GM19463 (cell line): ENCODE measurements around the gene MAMDC4.
A peak's percentile ranks its signal among the peaks of the same experiment; 100 is the strongest.
"Not testable (repeated sequence)": the region's sequence is repeated elsewhere in the genome, so short reads cannot be mapped to it uniquely, and the experiment has no call there.

Source experiments
- ATAC-seq: cut with Tn5 transposase; IDR thresholded peaks from one replicate; pipeline ENCODE4 v1.9.1; 2021; ENCODE audit warnings: mild to moderate bottlenecking, moderate library complexity; ENCODE audit not compliant: unreplicated experiment

MAMDC4 gene

DNA sequence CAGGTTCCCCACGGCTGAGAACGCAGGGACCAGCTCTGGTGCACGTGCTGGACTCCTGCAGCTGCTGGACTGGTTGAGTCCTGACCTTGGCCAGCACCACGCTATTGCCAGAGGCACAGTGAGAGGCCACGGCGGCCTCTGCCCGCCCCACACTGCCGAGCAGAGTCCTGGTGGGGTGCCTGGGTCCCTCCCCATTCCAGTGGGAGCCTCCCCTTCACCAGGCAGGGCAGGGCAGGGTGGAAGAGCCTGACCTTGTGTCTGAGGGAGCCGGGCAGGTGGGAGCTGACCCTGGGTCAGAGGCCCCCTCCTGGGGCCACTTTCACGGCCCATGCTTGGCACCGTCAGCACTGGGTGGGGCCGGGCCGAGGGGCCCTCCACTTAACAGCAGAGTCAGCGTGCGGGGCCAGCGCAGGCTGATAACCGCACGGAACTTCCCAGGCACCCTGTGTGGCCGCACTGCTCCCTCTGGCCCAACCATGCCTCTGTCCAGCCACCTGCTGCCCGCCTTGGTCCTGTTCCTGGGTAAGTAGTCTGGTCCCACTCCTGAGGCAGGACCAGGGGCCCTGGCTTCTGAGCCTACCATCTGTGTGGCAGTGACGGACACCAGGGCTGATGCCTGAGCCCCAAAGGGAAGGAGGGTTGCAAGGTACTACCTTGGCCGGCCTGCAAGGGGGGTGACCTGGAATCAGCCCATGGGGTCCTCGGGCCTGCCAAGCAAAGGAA lies at the start of gene MAMDC4:
TSS of gene MAMDC4 (plus strand) at position 406 of the 723 bp plus-strand sequence. CDS start at position 477, 71 bp downstream.
- ATAC-seq: no peak

DNA sequence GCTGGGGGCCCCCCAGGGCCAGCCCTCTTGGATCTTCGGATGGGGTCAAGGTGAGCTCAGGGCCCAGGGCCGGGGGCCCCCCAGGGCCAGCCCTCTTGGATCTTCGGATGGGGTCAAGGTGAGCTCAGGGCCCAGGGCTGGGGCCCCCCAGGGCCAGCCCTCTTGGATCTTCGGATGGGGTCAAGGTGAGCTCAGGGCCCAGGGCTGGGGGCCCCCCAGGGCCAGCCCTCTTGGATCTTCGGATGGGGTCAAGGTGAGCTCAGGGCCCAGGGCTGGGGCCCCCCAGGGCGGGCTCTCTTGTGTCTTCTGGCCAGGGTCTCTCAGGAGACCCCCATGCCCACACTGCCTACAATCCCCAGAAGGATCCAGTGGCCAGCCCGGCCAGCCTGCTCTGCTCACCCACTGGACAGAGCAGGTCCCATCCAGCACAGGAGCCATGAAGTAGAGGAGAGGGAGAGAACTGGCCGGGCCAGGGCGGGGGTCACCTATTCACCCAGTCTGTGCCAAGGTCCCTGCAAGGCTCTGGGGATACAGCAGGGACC lies 49.1 kb upstream of the MAMDC4 start:
- ATAC-seq: not testable (repeated sequence)

- no peak for ATAC-seq
These were observed 48.3 kb upstream of the MAMDC4 start for GRCh38 chr9:136803551-136804508.

- no peak for ATAC-seq
These were observed 47.5 kb upstream of the MAMDC4 start for GRCh38 chr9:136804509-136805206.

DNA sequence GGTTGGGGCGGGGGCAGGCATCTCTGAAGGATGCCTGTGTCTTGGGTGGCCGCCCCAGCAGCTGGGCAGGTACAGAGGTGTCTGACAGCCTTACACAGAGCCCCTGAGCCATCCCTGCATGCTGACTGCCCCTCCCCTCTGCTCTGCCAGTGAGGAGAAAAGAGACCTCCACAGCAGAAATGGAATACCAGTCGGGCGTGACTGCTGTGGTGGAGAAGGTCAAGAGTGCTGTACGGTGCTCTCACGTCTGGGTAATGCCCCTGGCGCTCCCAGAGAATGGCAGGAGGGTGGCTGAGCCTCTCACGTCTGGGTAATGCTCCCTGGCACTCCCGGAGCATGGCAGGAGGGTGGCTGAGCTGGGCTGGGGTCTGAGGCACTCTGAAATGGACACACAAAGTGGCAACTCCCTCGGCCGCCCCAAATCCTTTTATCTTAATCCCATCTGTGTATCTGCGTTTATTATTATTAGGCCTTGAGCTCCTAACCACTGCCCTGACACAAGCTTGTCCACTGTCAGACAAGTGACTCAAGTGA lies 46.9 kb upstream of the MAMDC4 start:
- ATAC-seq: no peak

GRCh38 chr9:136806067-136806466 lies 46.1 kb upstream of the MAMDC4 start:
- ATAC-seq: no peak

- no peak for ATAC-seq
These were observed 45.4 kb upstream of the MAMDC4 start for GRCh38 chr9:136806631-136807201.

GRCh38 chr9:136807281-136808074 lies 44.7 kb upstream of the MAMDC4 start, which contains the start of gene RABL6:
Gene RABL6 (plus strand): TSS chr9:136807948. CDS start chr9:136808197, 249 bp downstream.
- ATAC-seq: peak; percentile 68

GRCh38 chr9:136808075-136808805 lies 43.9 kb upstream of the MAMDC4 start:
- ATAC-seq: peak; percentile 31

DNA sequence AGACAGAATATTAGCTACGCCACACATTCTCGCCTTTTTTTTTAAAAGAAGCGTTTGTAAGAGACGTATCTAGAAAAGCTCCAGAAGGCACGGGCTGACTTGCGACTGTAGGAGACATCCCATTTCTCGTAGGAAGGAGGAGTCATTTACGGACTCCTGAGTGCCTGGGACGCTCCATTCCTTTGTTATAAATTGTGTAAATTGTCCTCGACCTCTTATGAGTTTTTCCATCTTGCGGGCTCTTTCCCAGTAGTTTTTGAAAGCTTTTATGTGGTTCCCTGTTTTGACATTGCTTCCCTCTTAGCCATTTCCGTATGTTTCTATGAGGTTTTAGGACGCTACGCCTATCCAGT lies 43.4 kb upstream of the MAMDC4 start:
- no peak for ATAC-seq

- no peak for ATAC-seq
These were observed 37.3 kb upstream of the MAMDC4 start for GRCh38 chr9:136814725-136815421.

- ATAC-seq: no peak
These were observed 36.7 kb upstream of the MAMDC4 start for GRCh38 chr9:136815422-136815782.

- ATAC-seq: no peak
These were observed 30.9 kb upstream of the MAMDC4 start for GRCh38 chr9:136820971-136821825.

DNA sequence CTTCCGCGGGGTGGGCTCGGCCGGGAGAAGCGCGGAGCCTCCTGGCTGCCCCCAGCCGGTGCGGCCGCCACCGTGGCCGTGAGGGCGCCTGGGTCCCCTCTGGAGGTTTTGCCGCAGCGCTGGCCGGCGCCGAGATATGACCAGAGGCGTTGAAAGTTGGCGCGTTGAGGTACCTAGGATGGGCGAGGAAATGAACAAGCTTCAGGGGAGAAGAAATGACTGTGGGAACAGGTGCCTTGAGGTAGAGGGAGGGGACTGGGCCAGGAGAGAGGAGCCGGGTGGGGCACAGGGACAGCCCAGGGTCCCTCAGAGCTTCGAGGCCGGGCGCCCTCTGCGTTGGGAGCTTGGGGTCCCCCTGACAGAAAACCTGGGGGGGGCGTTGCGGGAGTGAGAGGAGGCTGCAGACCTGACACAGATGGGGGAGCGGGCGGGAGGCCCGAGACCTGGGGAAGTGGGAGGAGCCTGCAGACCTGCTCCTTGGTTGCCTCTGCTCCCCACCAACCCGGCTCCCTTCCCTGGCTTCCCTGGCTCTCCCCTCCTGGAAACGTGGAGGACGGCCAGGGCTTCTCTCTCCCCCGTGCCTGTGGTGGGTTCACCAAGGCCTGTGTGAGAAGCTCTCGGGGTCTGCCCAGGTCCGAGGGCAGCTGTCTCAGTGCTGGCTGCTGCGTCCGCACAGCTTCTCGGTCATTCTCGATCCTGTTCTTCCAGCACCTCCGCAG lies 30.2 kb upstream of the MAMDC4 start:
- ATAC-seq: no peak

DNA sequence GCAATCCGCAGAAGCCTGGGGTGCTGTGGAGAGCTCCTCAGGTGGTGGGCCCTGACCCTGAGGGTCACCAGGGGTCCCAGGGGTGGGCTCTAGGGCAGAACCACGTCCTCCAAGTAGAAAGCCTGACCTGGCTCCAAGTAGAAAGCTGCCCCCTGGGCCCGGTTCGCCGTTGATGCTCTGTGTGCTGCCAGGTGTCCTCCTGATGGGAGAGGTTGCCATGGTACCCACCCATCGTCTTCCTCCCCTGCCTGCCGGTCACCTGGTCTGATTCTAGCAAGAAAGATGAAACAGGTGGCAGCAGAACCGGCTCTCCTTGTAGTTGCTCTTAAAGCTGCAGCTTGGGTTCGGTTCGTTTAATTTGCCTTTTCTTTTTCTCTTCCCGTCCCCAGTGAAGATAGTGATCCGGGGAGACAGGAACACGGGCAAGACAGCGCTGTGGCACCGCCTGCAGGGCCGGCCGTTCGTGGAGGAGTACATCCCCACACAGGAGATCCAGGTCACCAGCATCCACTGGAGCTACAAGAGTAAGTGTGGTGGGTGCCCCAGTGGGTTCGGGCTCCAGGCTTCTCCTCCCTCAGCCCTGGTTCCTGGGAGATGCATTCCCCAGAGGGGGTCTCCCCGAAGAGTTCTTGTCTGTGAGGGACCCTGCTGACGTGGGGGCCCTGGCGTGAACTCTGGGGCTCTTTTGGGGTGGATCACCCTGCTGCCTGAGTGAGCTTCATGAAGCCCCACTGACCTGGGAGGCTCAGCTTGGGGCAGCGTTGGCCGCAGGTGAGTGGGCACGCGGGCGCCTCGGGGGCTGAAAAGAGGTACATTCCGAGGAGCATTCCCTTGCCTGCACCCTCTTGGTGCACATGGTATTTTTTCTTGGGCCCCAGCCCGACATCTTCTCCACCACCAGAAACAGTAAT lies 28.8 kb upstream of the MAMDC4 start:
- ATAC-seq: no peak
